GM13976 (cell line): ENCODE data around the gene FOXQ1.

Source experiments
- DNase-seq: peaks from one replicate; pipeline ENCODE4 v3.0.0; 2012; ENCODE audit warnings: low spot score
- in situ Hi-C: fragments of 300-500 bp; cut with MboI; formaldehyde crosslinking; loops from one replicate; pipeline ENCODE4 v1.12.0; 2022; ENCODE audit warnings: low sequenced_read_pairs, mixed read lengths, inconsistent platforms; ENCODE audit not compliant: unreplicated experiment
- TF ChIP-seq, protein P1 (sequence below): IDR thresholded peaks from 2 replicates; pipeline ENCODE4 v1.5.1; 2012; ENCODE audit warnings: borderline replicate concordance, mild to moderate bottlenecking; ENCODE audit not compliant: insufficient read depth; ENCODE audit errors: extremely low read depth, missing control alignments, control extremely low read depth

FOXQ1 gene

GRCh38 chr6:1291381-1291780, 20.5 kb upstream of the FOXQ1 start:
- TF ChIP-seq, protein P1, sequence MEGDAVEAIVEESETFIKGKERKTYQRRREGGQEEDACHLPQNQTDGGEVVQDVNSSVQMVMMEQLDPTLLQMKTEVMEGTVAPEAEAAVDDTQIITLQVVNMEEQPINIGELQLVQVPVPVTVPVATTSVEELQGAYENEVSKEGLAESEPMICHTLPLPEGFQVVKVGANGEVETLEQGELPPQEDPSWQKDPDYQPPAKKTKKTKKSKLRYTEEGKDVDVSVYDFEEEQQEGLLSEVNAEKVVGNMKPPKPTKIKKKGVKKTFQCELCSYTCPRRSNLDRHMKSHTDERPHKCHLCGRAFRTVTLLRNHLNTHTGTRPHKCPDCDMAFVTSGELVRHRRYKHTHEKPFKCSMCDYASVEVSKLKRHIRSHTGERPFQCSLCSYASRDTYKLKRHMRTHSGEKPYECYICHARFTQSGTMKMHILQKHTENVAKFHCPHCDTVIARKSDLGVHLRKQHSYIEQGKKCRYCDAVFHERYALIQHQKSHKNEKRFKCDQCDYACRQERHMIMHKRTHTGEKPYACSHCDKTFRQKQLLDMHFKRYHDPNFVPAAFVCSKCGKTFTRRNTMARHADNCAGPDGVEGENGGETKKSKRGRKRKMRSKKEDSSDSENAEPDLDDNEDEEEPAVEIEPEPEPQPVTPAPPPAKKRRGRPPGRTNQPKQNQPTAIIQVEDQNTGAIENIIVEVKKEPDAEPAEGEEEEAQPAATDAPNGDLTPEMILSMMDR: no peak
- no peak for DNase-seq
- in situ Hi-C loops: no loop called here

DNA sequence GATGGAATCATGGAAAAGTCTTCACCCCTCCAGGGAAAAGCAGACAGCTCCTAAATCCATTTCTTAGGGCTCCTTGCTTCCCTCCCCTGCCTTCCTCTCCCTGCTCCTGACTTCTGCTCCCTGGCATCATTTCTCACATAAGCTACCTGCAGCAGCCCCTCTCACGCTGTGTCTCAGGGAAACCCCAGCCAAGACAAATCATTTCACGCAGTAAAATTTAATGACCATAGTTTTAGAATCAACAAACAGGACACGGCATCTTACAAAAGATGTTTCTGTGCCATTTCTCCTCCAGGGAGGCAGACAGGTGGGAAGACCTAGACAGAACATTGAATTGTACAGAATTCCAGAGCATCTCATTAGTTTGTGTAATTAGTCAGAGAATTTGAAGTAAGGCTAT, 16.5 kb upstream of the FOXQ1 start:
- in situ Hi-C loops: no loop called here
- TF ChIP-seq, protein P1: no peak

GRCh38 chr6:1296079-1296478, 15.8 kb upstream of the FOXQ1 start:
- TF ChIP-seq, protein P1: no peak
- in situ Hi-C loops: no loop called here
- no peak for DNase-seq

More for the DNA sequence above, 16.5 kb upstream of the FOXQ1 start:
- no peak for DNase-seq

- in situ Hi-C loops: no loop called here
- DNase-seq: no peak
- TF ChIP-seq, protein P1: no peak
Observed at GRCh38 chr6:1296542-1296941, 15.4 kb upstream of the FOXQ1 start.

DNA sequence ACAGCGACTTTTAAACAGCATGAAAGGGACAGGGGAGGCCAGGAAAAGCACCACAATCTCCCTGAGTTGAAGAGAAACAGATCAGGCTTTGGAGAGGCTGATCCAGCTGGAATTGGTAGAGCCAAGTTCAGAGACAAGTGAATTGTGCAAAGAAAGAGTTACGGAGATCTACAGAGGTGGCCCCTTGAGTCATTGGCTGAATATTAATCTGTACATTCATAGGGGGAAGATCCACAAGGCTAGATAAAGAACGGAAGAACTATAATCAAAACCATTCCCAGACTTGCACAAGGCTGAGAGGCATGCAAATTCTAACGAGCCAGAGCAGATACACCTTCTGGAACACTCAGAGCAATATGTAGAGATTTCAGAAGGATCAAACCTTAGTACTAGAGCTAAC, 14.2 kb upstream of the FOXQ1 start:
- no peak for DNase-seq
- TF ChIP-seq, protein P1: no peak
- in situ Hi-C loops: no loop called here

DNA sequence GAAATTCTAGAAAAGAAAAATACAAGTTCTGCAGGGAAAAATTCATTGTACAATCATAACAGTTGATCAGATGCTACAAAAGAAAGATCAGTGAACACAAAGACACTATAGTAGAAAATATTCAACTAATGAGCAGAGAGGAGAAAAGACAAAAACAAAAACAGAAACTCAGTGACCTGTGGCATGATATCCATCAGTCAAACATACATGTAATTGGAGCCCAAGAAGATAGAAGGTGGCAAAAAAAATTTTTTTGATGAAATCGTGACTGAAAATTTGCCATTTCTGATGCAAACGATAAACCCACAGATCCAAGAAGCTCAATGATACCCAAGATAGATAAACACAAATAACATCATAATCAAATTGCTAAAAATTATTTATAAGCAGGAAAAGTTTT, 13.1 kb upstream of the FOXQ1 start:
- no peak for DNase-seq
- in situ Hi-C loops: no loop called here
- TF ChIP-seq, protein P1: no peak

- TF ChIP-seq, protein P1: no peak
- in situ Hi-C loops: no loop called here
- no peak for DNase-seq
Observed at GRCh38 chr6:1306133-1306532, 5.8 kb upstream of the FOXQ1 start.
